Measurements from ENCODE around the gene OR2V1.
"Not testable (repeated sequence)": the region's sequence is repeated elsewhere in the genome, so short reads cannot be mapped to it uniquely, and the experiment has no call there.

Gene OR2V1, protein sequence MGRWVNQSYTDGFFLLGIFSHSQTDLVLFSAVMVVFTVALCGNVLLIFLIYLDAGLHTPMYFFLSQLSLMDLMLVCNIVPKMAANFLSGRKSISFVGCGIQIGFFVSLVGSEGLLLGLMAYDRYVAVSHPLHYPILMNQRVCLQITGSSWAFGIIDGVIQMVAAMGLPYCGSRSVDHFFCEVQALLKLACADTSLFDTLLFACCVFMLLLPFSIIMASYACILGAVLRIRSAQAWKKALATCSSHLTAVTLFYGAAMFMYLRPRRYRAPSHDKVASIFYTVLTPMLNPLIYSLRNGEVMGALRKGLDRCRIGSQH

DNA sequence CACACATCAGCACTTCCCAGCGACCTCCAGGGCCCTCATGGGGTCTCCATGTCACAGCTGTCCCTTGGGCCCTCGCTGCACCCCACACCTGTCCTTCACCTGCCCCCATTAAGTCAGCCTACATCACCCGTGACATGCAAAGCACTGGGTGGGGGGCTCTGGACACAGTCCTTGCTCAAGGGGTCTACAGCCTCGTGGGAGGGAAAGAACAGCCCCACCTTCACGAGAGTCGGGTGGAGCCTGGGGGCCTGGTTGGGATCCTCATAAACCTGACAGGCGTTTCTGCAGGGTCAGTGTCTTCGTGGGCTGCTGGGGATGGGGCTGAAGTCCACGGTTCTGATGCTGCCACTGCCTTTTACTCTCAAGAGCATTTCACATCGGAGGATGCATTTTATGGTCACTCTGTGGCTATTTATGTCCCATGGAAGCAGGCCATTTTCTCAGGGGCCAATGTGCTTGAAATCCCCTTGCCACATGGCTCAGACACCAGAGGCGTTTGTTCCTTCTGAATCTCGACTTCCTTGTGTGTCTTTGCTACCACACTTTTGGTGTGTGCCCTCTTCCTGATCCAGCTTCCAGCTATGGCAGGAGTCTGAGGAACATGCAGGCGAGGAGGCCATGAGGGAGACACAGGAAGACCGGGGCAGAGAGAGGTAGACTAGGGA is at the start of gene OR2V1:
TSS of gene OR2V1 (minus strand) at position 338 of the 665 bp plus-strand sequence. CDS start 5,865 bp downstream, outside the sequence.
- FAIRE-seq = no peak

DNA sequence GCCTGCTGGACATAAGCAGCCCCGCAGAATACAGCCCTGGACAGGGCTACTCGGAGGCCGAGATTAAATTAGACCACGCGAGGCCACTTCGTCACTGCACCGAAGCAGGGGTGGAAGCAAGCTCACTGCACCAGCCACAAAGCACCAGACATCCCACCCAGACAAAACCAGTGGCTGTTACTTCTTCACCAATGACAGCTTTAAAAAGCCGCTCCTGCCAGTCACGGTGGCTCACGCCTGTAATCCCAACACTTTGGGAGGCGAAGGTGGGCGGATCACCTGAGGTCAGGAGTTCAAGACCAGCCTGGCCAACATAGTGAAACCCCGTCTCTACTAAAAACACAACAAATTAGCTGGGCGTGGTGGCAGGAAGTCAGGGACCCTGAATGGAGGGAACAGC is 46.6 kb upstream of the OR2V1 start:
- FAIRE-seq = not testable (repeated sequence)

DNA sequence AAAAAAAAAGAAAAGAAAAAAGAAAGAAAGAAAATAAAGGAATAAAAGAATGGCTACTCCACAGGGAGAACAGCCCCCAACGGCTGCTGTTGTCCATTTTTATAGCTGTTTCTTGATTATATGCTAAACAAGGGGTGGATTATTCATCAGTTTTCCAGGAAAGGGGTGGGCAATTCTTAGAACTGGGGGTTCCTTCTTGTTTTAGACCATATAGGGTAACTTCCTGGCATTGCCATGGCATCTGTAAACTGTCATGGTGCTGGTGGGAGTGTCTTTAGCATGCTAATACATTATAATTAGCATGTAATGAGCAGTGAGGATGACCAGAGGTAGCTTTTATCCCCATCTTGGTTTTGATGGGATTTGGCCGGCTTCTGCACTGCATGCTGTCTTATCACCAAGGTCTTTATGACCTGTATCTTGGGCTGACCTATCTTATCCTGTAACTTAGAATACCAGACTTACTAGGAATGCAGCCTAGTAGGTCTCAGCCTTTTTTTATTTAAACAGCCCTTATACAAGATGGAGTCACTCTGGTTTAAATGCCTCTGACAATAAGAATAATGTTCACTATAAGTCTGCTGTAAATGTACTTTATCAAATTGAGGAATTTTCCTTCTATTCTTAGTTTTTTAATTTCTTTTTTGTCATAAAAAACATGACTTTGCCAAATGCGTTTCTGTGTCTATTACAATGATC is 45.4 kb upstream of the OR2V1 start:
- no peak for FAIRE-seq

DNA sequence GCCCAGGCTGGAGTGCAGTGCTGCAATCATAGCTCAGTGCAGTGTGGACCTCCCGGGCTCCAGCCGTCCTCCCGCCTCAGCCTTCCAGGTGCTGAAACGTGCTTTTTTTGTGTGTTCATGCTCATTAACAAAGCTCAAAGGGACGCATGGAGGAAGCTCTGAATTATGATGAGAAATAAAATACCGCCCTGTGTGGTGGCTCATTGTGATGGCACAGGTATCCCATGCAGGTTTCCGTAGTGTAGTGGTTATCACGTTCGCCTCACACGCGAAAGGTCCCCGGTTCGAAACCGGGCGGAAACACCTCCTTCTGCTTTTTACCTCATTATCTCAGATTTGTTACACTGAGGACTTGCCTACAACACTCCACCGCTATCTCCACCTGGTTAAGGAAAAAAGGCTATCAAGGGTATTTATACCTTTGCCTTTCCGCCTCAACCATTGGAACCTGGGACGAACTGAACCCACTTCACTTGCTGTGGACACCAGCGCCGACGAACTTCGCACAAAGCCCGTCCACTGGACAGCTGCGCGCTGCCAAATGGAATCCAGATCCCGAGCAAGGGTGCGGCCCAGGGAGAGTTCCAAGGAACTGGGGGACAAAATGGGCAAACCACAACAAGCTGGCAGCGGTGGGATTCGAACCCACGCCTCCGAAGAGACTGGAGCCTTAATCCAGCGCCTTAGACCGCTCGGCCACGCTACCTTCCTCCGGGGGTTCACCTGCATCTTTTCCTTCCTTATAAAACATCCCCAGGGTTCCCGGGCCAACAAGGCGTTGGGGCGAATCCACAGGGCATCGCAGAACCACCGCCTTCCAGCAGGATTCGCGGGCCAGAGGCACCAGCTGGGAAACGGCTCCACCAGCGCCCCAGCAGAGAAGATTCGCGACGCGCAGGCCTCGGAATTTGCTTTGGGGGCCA is 42.7 kb upstream of the OR2V1 start:
- peak; percentile 43 for FAIRE-seq

DNA sequence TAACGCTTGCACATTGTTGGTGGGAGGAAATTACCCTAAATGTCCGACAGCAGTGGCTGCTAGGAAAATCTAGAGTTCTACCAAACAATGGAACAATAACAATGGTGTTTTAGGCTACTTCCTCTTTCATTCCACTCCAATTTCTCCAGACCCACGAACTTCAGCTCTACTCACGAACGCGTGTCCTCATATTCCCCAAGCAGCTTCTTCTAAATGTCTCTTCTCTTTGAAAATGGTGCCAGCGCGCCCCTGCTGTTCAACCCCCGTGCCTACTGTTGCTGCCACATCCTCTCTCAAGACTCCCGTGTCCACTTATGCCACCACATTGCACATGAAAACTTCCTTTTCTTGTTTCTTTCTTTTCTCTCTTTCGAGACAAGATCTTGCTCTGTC is 42.1 kb upstream of the OR2V1 start:
- FAIRE-seq = no peak

DNA sequence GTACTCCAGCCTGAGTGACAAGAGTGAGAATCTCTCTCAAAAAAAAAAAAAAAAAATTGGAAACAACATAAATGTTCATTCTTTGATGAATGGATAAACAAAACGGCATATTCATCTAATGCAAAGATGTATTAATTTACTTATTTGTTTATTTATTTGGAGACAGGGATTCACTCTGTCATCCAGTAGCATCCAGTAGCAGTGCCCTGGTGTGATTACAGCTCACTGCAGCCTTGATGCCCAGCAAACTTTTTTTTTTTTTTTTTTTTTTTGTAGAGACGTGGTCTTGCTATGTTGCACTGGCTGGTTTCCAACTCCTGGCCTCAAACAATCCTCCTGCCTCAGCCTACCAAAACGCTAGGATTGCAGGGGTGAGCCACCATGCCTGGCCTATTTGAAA is 40.8 kb upstream of the OR2V1 start:
- no peak for FAIRE-seq

DNA sequence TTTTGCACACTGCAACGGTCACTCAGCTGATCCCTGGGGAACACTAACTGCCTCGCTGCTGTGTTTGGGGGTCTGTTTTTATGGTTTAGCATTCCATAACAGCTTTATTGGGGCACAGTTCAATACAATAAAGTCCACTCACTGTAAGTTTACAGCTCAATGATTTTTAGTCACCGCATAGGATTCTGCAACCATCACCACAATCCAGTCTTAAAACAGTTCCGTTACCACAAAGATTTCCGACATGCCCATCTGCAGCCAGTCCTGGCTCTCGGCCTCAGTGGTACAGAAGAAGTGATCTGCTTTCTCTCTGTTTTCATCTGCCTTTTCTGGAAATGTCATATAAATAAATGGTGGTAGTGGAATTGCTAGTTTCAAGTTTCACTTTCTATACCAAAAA is 40.0 kb upstream of the OR2V1 start:
- no peak for FAIRE-seq

DNA sequence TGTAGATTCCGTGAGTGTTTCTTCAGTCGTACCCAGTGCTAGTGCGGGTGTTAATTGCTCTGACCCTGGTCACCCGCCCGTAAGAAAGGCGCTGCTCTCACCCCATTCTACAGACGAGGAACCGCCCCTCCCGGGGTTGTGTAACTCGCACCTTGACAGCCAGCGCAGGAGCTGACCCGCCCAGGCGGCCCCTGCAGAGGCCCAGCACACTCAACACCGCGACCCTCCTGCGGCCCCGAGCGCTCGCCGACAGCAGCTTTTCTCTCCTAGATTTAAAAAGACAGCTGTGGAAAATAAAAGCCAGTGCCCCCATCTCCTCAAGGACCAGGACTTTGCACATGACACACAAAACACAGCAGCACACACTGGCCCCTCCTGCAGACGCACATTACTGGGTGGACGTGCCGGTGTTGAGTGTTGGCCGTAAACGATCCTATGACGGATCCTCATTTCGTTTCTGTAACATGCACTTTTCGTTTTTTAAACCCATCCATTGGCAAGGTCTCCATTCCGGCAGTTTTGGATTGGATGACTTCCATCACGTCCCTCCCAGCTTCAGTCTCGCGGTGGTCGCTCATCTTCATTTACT is 39.4 kb upstream of the OR2V1 start:
- no peak for FAIRE-seq

DNA sequence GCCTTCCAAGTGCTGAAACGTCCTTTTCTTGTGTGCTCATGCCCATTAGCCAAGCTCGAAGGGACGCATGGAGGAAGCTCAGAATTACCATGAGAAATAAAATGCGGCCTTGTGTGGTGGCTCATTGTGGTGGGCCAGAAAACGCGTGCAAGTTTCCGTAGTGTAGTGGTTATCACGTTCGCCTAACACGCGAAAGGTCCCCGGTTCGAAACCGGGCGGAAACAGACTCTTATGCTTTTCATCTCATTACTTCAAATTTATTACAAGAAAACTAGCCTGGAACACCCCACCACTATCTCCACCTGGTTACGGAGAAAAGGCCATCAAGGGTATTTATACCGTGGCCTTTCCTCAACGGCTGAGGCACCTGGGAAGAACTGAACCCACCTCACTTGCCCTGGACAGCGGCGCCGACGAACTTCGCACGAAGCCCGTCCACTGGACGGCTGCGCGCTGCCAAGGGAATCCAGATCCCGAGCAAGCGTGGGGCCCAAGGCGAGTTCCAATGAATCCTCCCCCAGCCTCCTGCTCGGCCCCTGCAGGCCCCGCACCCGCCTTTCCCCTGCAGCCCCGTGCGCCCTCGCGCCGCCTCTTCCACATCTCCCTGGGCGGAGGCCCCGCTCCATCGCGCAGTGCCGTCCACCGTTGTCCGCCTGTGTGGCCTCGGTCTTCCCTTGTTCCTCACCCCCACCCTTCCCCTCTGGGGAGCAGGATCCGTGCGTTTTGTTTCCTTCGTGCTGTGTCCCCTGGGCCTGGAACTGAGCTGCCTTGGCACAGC is 38.7 kb upstream of the OR2V1 start:
- FAIRE-seq = peak; percentile 70

DNA sequence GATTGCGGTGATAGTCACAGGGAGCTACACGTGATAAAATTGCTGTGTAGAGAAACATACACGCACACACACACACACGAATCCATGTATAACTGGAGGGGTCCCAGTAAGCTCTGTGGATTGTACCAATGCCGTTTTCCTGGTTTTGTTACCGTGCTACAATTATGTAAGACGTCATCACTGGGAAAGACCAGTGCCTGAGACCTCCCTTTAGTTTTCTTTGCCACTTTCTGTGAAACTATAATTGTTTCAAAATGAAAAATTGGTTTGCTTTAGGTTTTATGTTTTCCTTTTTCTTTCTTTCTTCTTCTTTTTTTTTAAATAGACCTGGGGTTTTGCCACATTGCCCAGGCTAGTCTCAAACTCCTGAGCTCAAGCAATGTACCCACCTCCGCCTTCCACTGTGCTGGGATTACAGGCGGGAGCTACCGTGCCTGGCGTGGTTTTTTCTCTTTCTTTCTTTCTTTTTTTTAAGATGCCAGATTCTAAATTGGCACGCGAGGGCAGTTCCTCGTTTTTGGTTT is 37.7 kb upstream of the OR2V1 start:
- FAIRE-seq = no peak

DNA sequence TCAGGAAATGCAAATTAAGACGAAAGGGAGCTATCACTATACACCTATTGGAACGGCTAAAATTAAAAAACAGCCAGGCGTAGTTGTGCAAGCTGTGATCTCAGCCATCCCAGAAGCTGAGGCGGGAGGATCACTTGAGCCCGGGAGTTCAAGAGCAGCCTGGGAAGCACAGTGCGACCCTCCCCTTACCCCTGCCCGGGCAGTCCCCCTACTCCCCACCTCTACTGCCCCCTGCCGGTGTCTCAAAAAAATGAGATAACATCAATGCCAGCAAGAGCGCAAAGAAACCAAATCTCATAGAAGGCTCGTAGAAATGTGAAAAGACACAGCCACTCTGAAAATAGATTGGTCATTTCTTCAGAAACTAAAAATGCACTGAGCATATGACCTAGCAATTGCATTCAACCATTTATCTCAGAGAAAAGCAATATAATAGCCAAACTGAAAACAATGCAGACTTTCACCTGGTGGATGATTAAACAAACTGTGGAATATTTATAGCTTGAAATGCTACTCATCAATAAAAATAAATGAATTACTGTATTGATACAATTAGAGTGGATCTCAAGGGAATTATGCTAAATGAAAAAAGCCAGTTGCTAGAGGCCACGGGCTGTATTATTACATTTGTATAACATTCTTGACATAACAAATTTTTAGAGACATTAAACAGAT is 37.0 kb upstream of the OR2V1 start:
- FAIRE-seq = no peak

DNA sequence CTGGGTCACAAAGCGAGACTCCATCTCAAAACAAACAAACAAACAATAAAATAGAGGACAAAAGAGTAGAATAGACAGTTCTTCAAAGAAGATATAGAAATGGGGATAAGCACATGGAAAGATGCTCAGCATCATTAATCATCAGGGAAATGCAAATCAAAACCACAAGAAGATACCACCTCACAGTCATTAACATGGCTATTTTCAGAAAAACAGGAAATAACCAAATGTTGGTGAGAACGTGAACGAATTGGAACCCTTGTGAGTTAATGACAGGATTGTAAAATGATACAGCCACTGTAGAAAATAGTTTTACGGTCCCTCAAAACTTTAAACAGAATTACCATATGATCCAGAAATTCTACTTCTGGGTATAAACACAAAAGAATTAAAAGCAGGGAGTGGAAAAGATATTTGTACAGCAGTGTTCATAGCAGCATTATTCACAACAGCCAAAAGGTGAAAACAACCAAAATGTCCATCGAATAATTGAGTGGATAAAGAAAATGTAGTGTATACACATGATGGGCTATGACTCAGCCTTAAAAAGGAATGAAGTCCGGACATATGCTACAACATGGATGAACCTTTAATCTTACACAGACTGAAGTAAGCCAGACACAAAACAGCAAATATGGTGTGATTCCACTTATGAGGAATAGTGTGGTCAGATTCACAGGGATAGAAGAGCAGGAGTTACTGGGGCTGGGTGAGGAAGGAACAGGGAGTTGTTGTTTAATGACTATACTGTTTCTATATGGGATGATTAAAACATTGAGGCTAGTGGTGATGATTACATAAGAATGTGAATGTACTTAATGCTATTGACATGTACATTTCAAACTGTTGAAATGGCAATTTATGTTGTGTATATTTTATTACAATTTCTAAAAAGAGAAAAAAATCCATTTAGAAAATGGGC is 36.1 kb upstream of the OR2V1 start:
- no peak for FAIRE-seq

DNA sequence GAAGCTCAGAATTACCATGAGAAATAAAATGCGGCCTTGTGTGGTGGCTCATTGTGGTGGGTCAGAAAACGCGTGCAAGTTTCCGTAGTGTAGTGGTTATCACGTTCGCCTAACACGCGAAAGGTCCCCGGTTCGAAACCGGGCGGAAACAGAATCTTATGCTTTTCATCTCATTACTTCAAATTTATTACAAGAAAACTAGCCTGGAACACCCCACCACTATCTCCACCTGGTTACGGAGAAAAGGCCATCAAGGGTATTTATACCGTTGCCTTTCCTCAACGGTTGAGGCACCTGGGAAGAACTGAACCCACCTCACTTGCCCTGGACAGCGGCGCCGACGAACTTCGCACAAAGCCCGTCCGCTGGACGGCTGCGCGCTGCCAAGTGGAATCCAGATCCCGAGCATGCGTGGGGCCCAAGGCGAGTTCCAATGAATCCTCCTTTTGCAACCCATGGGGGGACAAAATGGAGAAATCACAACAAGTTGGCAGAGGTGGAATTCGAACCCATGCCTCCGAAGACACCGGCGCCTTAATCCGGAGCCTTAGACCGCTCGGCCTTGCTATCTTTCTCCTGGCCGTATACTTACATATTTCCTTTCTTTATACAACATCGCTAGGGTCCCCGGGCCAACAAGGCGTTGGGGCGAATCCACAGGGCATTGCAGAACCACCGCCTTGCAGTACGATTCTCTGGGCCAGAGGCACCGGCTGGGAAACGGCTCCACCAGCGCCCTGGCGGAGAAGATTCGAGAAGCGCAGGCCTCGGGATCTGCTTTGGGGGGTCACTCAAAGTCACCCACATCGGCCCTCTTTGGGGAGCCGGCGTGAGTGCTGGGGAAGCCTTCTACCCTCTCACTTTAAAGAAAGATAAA is 33.3 kb upstream of the OR2V1 start:
- peak; percentile 61 for FAIRE-seq

DNA sequence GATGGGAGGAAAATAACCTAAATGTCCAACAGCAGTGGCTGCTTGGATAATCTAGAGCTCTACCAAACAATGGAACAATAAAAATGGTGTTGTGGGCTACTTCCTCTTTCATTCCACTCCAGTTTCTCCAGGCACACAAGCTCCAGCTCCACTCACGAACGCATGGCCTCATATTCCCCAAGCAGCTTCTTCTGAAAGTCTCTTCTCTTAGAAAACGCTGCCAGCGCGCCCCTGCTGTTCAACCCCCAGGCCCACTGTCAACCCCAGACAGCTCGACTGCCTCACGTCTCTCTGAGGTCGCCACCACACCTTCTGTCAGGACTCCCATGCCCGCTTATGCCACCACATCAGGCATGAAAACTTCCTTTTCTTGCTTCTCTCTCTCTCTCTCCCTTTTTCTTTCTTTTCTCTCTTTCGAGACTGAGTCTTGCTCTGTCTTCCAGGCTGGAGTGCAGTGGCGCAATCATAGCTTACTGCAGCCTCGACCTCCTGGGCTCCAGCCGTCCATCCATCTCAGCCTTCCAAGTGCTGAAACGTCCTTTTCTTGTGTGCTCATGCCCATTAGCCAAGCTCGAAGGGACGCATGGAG is 32.6 kb upstream of the OR2V1 start:
- no peak for FAIRE-seq

DNA sequence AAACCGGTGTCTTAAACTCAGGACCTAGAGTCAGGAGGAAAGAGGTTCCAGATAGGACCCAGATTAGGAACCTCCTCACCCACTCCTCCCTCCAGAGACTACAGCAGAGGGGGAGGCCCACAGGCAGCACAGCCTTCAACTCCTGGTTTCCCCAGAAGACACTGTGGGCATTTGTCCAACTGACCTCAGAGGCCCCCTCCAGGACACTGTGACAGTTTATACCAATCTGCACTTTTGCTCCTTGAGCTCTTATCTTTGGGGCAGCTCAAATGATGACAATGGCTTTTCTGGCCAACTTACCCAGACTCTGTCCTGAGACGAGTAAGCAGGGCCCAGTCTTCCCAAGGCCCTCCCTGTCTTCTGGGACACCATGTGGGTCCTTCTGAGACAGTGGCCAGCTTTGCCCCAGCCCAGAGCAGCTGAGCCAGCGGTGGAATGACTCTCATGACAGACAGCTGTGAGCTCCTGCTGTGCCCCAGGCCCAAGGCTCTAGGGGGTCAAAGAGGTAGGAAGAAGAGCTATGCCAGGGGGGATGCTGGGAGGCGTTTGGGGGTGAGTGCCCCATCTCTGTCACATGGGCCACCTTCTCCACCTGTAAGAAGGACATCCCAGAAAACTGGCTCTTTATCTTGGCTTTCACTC is 30.7 kb upstream of the OR2V1 start:
- no peak for FAIRE-seq

DNA sequence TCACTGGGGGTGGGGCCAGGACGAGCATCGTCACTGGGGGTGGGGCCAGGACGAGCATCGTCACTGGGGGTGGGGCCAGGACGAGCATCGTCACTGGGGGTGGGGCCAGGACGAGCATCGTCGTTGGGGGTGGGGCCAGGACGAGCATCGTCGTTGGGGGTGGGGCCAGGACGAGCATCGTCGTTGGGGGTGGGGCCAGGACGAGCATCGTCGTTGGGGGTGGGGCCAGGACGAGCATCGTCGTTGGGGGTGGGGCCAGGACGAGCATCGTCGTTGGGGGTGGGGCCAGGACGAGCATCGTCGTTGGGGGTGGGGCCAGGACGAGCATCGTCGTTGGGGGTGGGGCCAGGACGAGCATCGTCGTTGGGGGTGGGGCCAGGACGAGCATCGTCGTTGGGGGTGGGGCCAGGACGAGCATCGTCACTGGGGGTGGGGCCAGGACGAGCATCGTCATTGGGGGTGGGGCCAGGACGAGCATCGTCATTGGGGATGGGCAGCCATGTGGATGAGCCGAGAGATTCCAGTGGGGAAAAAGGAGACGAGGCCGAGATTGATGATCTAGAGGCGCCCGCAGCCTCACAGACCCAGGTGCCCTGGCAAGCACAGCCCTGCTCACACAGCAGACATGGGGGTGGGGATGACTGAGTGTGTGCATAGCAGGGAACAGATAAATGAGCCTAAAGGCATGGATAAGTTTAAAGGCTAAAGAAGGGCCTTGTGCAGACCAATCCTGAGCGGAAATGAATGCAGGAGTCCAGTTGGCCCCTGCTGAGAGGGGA is 30.0 kb upstream of the OR2V1 start:
- FAIRE-seq = not testable (repeated sequence)
